Measurements from ENCODE around the gene MAD1L1. TPM values are rescaled to one million over a fixed set of nuclear protein-coding genes. Genes with fewer than 3 reads are reported as not detected.

MAD1L1 gene
- total and polyA plus RNA-seq, 2 of the 13 experiments (the other 11 are each of a cell fraction or from before 2014, with no cell fraction given), result 17.4 to 64.7 TPM

DNA sequence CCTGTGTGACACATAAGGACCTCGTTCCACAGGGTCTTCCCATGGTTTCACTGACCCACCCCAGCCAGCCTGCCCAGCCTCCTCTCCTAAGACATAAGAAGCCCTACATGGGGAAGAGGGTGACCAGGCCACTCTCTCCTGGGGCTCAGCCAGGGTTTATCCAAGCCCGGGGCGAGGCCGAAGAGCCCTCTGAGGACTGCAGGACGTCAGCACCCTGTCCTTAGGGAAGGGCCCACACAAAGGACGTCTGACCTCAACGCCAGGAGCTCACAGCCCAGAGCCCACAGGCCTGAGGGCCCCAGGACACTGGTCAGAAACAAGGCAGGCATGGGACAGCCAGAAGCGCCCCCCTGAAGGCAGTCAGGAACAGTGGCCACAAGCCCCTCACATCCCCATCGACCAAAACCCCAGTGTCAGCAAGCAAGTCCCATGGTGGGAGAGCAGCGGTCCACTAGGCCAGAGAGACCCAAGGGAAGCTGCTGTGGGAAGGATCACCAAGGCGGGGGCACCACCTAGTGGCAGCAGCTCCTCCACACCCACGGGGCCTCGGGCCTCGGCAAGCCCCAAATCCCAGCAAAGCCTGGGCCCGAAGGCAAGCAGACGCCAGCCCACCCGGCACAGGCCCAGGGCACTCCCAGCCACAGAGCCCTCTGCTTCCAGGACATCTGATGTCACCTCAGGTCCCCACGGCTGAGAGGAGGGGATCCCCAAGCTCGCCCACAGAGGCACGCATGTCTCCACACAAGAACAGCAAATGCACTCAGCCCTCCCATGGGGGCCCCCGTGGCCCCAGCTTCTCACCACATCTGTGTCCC, 23.4 kb downstream of the MAD1L1 start:
- Histone ChIP-seq H4K20me1 (ENCODE audit: insufficient read depth, low read length) (no peaks in the 10 kb centered on the region), H3K4me1 (ENCODE audit: insufficient read depth, low read length) (no peaks in the 10 kb centered on the region), H3K4me2 (ENCODE audit: low read depth, low read length) (no peak overlapping the region), H3K36me3 (replicated peaks in 1 of 2; ENCODE audit: control insufficient read depth in 1 of 2, insufficient read depth in 2 of 2, low read length in 2 of 2) (peaks cover 26 to 85% of the 10 kb centered on the region in 2 experiments; a peak in 4 of 5 replicates), H3K9ac (ENCODE audit: insufficient read depth, low read depth, low read length) (no peak overlapping the region), H3K27me3 (ENCODE audit: control insufficient read depth in 1 of 2, insufficient read depth in 2 of 2, low read length in 2 of 2) (no peaks in the 10 kb centered on the region), H3K27ac (ENCODE audit: extremely low read length, insufficient read depth, low read length) (no peak overlapping the region), H2AFZ (ENCODE audit: low read length) (no peak overlapping the region), H3K79me2 (ENCODE audit: insufficient read depth, low read length) (no peaks in the 10 kb centered on the region), H3K9me3 (ENCODE audit: low read length) (no peaks in the 10 kb centered on the region), H3K4me3 (replicated peaks in 1 of 3; ENCODE audit: insufficient read depth in 1 of 3, low read depth in 2 of 3, low read length in 3 of 3) (no peak overlapping the region)
- POLR2A ChIA-PET, result no interaction called here
- in situ Hi-C loops (cut with HindIII; ENCODE audit: extremely low pct_ligation_motif_present, low pct_unique_long_range_greater_than_20kb), result loop anchor here (5.0 to 25.0 kb wide), 2 partner anchors 107 to 622 kb away; no protein-coding TSS in a partner anchor
- WGBS (ENCODE audit: low lambda C conversion rate), result 92% methylated on average over 9 of the region's 21 CpGs
- CTCF ChIA-PET (ENCODE audit: low intra/inter-chr PET ratio, low total read pairs), result interaction anchor here (1.2 kb wide), 1 partner anchor 415 kb away, joined by 3 read pairs; no protein-coding TSS in a partner anchor
- ATAC-seq (peak; percentile 86), DNase-seq (ENCODE audit: low spot score) (peak; percentile 30), FAIRE-seq (no peak)
- BruUV-seq (replicated peaks), result no TSS peak
- intact Hi-C loops (cut with micrococcal nuclease; ENCODE audit: unreplicated experiment), result no loop called here
- no peak for TF ChIP-seq ZNF577 (CRISPR knock-in tag; IDR thresholded peaks at IDR 0.05; ENCODE audit: borderline replicate concordance, low read depth)
- peak; percentile 27 for TF ChIP-seq XRCC5 (optimal IDR thresholded peaks at IDR 0.05; ENCODE audit: low read length)
- TF ChIP-seq MIER2 (CRISPR knock-in tag; IDR thresholded peaks at IDR 0.05), result no peak
- TF ChIP-seq, protein P1, sequence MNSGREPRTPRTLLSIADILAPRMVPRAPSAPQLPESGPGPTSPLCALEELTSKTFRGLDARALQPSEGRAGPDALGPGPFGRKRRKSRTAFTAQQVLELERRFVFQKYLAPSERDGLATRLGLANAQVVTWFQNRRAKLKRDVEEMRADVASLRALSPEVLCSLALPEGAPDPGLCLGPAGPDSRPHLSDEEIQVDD (CRISPR knock-in tag; IDR thresholded peaks at IDR 0.05; ENCODE audit: borderline replicate concordance), result no peak
- no peak for TF ChIP-seq ZNF432 (CRISPR knock-in tag; IDR thresholded peaks at IDR 0.05; ENCODE audit: borderline replicate concordance)
- no peak for TF ChIP-seq ZBTB21 (CRISPR knock-in tag; IDR thresholded peaks at IDR 0.05)
- TF ChIP-seq KAT7 (CRISPR knock-in tag; IDR thresholded peaks at IDR 0.05; ENCODE audit: borderline replicate concordance), result no peak
- TF ChIP-seq STAG1 (CRISPR knock-in tag; IDR thresholded peaks at IDR 0.05), result peak; percentile 96
- TF ChIP-seq, protein P2, sequence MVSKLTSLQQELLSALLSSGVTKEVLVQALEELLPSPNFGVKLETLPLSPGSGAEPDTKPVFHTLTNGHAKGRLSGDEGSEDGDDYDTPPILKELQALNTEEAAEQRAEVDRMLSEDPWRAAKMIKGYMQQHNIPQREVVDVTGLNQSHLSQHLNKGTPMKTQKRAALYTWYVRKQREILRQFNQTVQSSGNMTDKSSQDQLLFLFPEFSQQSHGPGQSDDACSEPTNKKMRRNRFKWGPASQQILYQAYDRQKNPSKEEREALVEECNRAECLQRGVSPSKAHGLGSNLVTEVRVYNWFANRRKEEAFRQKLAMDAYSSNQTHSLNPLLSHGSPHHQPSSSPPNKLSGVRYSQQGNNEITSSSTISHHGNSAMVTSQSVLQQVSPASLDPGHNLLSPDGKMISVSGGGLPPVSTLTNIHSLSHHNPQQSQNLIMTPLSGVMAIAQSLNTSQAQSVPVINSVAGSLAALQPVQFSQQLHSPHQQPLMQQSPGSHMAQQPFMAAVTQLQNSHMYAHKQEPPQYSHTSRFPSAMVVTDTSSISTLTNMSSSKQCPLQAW (CRISPR knock-in tag; IDR thresholded peaks at IDR 0.05), result 0 out of 2 replicates have a peak, but pooled peaks have one; percentile 16
- TF ChIP-seq SAP130 (CRISPR knock-in tag; IDR thresholded peaks at IDR 0.05; ENCODE audit: low read depth), result no peak; the same call in 1 of the 2 replicates
- TF ChIP-seq RAD21 (CRISPR knock-in tag; IDR thresholded peaks at IDR 0.05), result peak; percentile 87
- TF ChIP-seq AGO2 (optimal IDR thresholded peaks at IDR 0.05; ENCODE audit: low read depth, low read length), result no peak
- TF ChIP-seq, protein P3, sequence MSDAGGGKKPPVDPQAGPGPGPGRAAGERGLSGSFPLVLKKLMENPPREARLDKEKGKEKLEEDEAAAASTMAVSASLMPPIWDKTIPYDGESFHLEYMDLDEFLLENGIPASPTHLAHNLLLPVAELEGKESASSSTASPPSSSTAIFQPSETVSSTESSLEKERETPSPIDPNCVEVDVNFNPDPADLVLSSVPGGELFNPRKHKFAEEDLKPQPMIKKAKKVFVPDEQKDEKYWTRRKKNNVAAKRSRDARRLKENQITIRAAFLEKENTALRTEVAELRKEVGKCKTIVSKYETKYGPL (CRISPR knock-in tag; IDR thresholded peaks at IDR 0.05), result no peak
- TF ChIP-seq SNAPC4 (CRISPR knock-in tag; IDR thresholded peaks at IDR 0.05), result no peak
- no peak for TF ChIP-seq KAT8 (CRISPR knock-in tag; IDR thresholded peaks at IDR 0.05)
- TF ChIP-seq DNMT1 (CRISPR knock-in tag; IDR thresholded peaks at IDR 0.05), result 0 out of 2 replicates have a peak, but pooled peaks have one; percentile 30

Measured in HepG2 (cell line).